OCI-LY3 (cell line): ENCODE data around the gene RHOH.

Experiments used
- EZH2phosphoT487 ChIP-seq: fragments of 200-600 bp; shearing (Covaris generic); IDR thresholded peaks from 2 replicates; pipeline ENCODE4 v1.6.1; 2018; ENCODE audit warnings: antibody characterized with exemption, mixed run types, low read depth
- TF ChIP-seq, protein P1 (sequence below): fragments of 200-600, 300-600 bp; sonication (generic); IDR thresholded peaks from 2 replicates; pipeline ENCODE4 v1.5.1; 2014; ENCODE audit warnings: antibody characterized with exemption, low read length, low read depth

DNA sequence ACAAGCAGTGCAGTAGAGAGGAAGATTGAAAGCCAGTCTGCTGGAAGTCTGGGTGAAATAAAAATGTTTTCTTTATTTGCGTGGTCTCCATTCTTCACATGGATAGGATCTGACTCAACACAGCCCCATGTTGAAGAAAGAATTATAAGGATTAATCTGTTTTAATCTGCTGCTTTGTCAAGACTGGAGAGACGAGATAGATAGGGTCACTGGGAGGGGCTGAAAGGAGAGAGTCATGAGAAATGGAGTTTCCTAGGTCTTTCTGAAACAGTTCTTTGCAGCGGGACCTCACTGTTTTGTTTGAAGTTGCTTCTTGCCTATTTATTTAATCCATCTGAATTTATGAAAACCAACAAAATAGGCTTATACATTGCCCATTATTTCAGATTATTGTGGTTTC lies 32.4 kb upstream of the RHOH start:
- no peak for TF ChIP-seq EZH2phosphoT487
- TF ChIP-seq, protein P1, sequence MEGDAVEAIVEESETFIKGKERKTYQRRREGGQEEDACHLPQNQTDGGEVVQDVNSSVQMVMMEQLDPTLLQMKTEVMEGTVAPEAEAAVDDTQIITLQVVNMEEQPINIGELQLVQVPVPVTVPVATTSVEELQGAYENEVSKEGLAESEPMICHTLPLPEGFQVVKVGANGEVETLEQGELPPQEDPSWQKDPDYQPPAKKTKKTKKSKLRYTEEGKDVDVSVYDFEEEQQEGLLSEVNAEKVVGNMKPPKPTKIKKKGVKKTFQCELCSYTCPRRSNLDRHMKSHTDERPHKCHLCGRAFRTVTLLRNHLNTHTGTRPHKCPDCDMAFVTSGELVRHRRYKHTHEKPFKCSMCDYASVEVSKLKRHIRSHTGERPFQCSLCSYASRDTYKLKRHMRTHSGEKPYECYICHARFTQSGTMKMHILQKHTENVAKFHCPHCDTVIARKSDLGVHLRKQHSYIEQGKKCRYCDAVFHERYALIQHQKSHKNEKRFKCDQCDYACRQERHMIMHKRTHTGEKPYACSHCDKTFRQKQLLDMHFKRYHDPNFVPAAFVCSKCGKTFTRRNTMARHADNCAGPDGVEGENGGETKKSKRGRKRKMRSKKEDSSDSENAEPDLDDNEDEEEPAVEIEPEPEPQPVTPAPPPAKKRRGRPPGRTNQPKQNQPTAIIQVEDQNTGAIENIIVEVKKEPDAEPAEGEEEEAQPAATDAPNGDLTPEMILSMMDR = no peak
